HT1080 (cell line): ENCODE data around the gene KDSR. TPM values are rescaled to one million over a fixed set of nuclear protein-coding genes. Genes with fewer than 3 reads are reported as not detected.
"Not testable (repeated sequence)": the region's sequence is repeated elsewhere in the genome, so short reads cannot be mapped to it uniquely, and the experiment has no call there.

Experiments
- DNase-seq: peaks from one replicate; pipeline ENCODE4 v3.0.0-alpha.2; 2015; ENCODE audit warnings: low read depth
- total RNA-seq: library from RNA; depleted of rRNA; stranded (reverse); fragments of >200 nt; shearing (Covaris generic); gene quantifications from 2 replicates; pipeline ENCODE4 v1.2.3, GENCODE V29; 2014

KDSR gene
- total RNA-seq, 1 experiment from 2014 or later = 80.6 TPM

- DNase-seq = peak; percentile 86
Measured at GRCh38 chr18:63366213-63367052, 573 bp downstream of the KDSR start.

- no peak for DNase-seq
Measured at GRCh38 chr18:63365876-63366212, 1.2 kb downstream of the KDSR start.

GRCh38 chr18:63363951-63364350 is 3.1 kb downstream of the KDSR start:
- no peak for DNase-seq

- not testable (repeated sequence) for DNase-seq
Measured at GRCh38 chr18:63363420-63363819, 3.6 kb downstream of the KDSR start.

- DNase-seq = no peak
Measured at GRCh38 chr18:63356272-63356896, 10.6 kb downstream of the KDSR start.

- no peak for DNase-seq
Measured at GRCh38 chr18:63350230-63350629, 16.8 kb downstream of the KDSR start.

- no peak for DNase-seq
Measured at GRCh38 chr18:63348508-63349136, 18.4 kb downstream of the KDSR start.

- DNase-seq = no peak
Measured at GRCh38 chr18:63346480-63347183, 20.4 kb downstream of the KDSR start.

GRCh38 chr18:63346031-63346430 is 21.0 kb downstream of the KDSR start:
- no peak for DNase-seq

- no peak for DNase-seq
Measured at GRCh38 chr18:63344918-63345317, 22.1 kb downstream of the KDSR start.

- DNase-seq = no peak
Measured at GRCh38 chr18:63344263-63344662, 22.7 kb downstream of the KDSR start.

GRCh38 chr18:63342206-63342605 is 24.8 kb downstream of the KDSR start:
- peak; percentile 30 for DNase-seq

- DNase-seq = no peak
Measured at GRCh38 chr18:63339920-63340484, 27.0 kb downstream of the KDSR start.

GRCh38 chr18:63336366-63337099 is 30.5 kb downstream of the KDSR start:
- DNase-seq = peak; percentile 95

- no peak for DNase-seq
Measured at GRCh38 chr18:63331105-63331504, 35.9 kb downstream of the KDSR start.

GRCh38 chr18:63329431-63330145 is 37.4 kb downstream of the KDSR start:
- DNase-seq = no peak

GRCh38 chr18:63326011-63326410 is 41.0 kb downstream of the KDSR start:
- DNase-seq = no peak

- no peak for DNase-seq
Measured at GRCh38 chr18:63325086-63325686, 41.8 kb downstream of the KDSR start.

GRCh38 chr18:63322908-63323634 is 43.9 kb downstream of the KDSR start:
- peak; percentile 56 for DNase-seq
